OCI-LY1 (cell line): ENCODE measurements around the gene TCF7.

Source experiments
- CTCF ChIP-seq: fragments of 200-600 bp; sonication (generic), shearing (Covaris generic); IDR thresholded peaks from 2 replicates; pipeline ENCODE4 v1.5.1; 2017; ENCODE audit warnings: mild to moderate bottlenecking, antibody characterized with exemption, low read length, moderate library complexity, mixed read lengths
- EZH2 ChIP-seq: fragments of 200-600 bp; sonication (generic), shearing (Covaris generic); IDR thresholded peaks from 2 replicates; pipeline ENCODE4 v1.8.0; 2017; ENCODE audit warnings: borderline replicate concordance, mixed run types, mild to moderate bottlenecking, antibody characterized with exemption, low read length, moderate library complexity, mixed read lengths

GRCh38 chr5:134143431-134143830 is 28.9 kb downstream of the TCF7 start:
- TF ChIP-seq CTCF (no peak), EZH2 (no peak)
